ENCODE results near the gene HOXA2.

GRCh38 chr7:27149842-27150567 lies 47.5 kb upstream of the HOXA2 start:
- TF ChIP-seq, protein P1, sequence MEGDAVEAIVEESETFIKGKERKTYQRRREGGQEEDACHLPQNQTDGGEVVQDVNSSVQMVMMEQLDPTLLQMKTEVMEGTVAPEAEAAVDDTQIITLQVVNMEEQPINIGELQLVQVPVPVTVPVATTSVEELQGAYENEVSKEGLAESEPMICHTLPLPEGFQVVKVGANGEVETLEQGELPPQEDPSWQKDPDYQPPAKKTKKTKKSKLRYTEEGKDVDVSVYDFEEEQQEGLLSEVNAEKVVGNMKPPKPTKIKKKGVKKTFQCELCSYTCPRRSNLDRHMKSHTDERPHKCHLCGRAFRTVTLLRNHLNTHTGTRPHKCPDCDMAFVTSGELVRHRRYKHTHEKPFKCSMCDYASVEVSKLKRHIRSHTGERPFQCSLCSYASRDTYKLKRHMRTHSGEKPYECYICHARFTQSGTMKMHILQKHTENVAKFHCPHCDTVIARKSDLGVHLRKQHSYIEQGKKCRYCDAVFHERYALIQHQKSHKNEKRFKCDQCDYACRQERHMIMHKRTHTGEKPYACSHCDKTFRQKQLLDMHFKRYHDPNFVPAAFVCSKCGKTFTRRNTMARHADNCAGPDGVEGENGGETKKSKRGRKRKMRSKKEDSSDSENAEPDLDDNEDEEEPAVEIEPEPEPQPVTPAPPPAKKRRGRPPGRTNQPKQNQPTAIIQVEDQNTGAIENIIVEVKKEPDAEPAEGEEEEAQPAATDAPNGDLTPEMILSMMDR (IDR thresholded peaks at IDR 0.05) = no peak
- no peak for TF ChIP-seq EP300 (IDR thresholded peaks at IDR 0.05)
- TF ChIP-seq POLR2A (IDR thresholded peaks at IDR 0.05) = no peak
